Activated CD4-positive, alpha-beta memory T cell treated with anti-CD3 and anti-CD28 coated beads for 36 hours (primary cell): ENCODE measurements around the gene BUB1B. TPM values are rescaled to one million over a fixed set of nuclear protein-coding genes. Genes with fewer than 3 reads are reported as not detected.

ENCODE experiments used
- CTCF ChIA-PET: fragments of 350-600 bp; sonication (Branson Sonifier 250); formaldehyde crosslinking; loops from one replicate; lab custom pipeline; 2021; ENCODE audit warnings: antibody characterized with exemption, inconsistent platforms; lab: Charles Lee
- POLR2A ChIA-PET: fragments of 350-600 bp; sonication (Branson Sonifier 250); formaldehyde crosslinking; loops from one replicate; lab custom pipeline; 2021; ENCODE audit warnings: antibody characterized with exemption; lab: Charles Lee
- DNase-seq: peaks from one replicate; pipeline ENCODE4 v3.0.0-alpha.2; 2020
- H3K27ac Mint-ChIP-seq: one replicate; pipeline ENCODE4 v1.8.0; 2021; ENCODE audit warnings: mixed read lengths
- H3K27me3 Mint-ChIP-seq: one replicate; pipeline ENCODE4 v1.8.0; 2021; ENCODE audit warnings: mixed read lengths
- H3K36me3 Mint-ChIP-seq: one replicate; pipeline ENCODE4 v1.8.0; 2021; ENCODE audit warnings: mixed read lengths
- H3K4me1 Mint-ChIP-seq: one replicate; pipeline ENCODE4 v1.8.0; 2021; ENCODE audit warnings: low read depth, mixed read lengths
- H3K4me3 Mint-ChIP-seq: one replicate; pipeline ENCODE4 v1.8.0; 2021; ENCODE audit warnings: mild to moderate bottlenecking, mixed read lengths
- H3K9me3 Mint-ChIP-seq: one replicate; pipeline ENCODE4 v1.8.0; 2021; ENCODE audit warnings: mixed read lengths
- intact Hi-C: fragments of 100-400 bp; cut with micrococcal nuclease; formaldehyde crosslinking; loops from one replicate; pipeline ENCODE4 v1.15.1; 2023
- total RNA-seq, 2 experiments: library from RNA; stranded (reverse); gene quantifications; one replicate each; pipeline ENCODE4 v1.2.3, GENCODE V29; 2021

Gene BUB1B
- total RNA-seq, 2 experiments from 2014 or later: 88.8 to 96.1 TPM

- no peaks in the 10 kb centered on the region for H3K36me3 Mint-ChIP-seq
- no peaks in the 10 kb centered on the region for H3K9me3 Mint-ChIP-seq
- peaks cover 3% of the 10 kb centered on the region for H3K4me1 Mint-ChIP-seq
- DNase-seq: no peak
- CTCF ChIA-PET: interaction anchor here (0.8 kb wide), 1 partner anchor 18 kb away, joined by 3 read pairs; no protein-coding TSS in a partner anchor
- peaks cover 14% of the 10 kb centered on the region for H3K27me3 Mint-ChIP-seq
- no peak overlapping the region for H3K4me3 Mint-ChIP-seq
- intact Hi-C loops: no loop called here
- no peak overlapping the region for H3K27ac Mint-ChIP-seq
- POLR2A ChIA-PET: no interaction called here
Observed at GRCh38 chr15:40234783-40235182, 73.9 kb downstream of the BUB1B start.

GRCh38 chr15:40235201-40235885, 74.5 kb downstream of the BUB1B start:
- Mint-ChIP-seq H3K4me1 (peaks cover 3% of the 10 kb centered on the region), H3K27me3 (peaks cover 19% of the 10 kb centered on the region), H3K4me3 (no peak overlapping the region), H3K27ac (no peak overlapping the region), H3K36me3 (no peaks in the 10 kb centered on the region), H3K9me3 (no peaks in the 10 kb centered on the region)
- no peak for DNase-seq
- POLR2A ChIA-PET: no interaction called here
- CTCF ChIA-PET: interaction anchor here (0.8 kb wide), 1 partner anchor 18 kb away, joined by 3 read pairs; no protein-coding TSS in a partner anchor
- intact Hi-C loops: no loop called here

GRCh38 chr15:40238532-40239403, 77.9 kb downstream of the BUB1B start, which contains the start of gene PAK6:
Gene PAK6 (plus strand): TSS chr15:40239063. CDS start chr15:40264786, 25,723 bp downstream.
- ChIA-PET POLR2A (interaction anchor here (1.0 kb wide), 1 partner anchor 22 kb away, joined by 3 read pairs; no protein-coding TSS in a partner anchor), CTCF (interaction anchor here (1.0 to 3.1 kb wide), 6 partner anchors 20 to 134 kb away, joined by 3 to 25 read pairs (median 5); partner anchors contain the start of gene ANKRD63)
- Mint-ChIP-seq H3K27me3 (peaks cover 21% of the 10 kb centered on the region), H3K4me3 (peak within 1 kb of the TSS; percentile 2), H3K4me1 (peaks cover 3% of the 10 kb centered on the region), H3K36me3 (no peaks in the 10 kb centered on the region), H3K27ac (no peak within 1 kb of the TSS), H3K9me3 (no peaks in the 10 kb centered on the region)
- DNase-seq: peak; percentile 63
- intact Hi-C loops: no loop called here

GRCh38 chr15:40239404-40239692, 78.5 kb downstream of the BUB1B start:
- CTCF ChIA-PET: interaction anchor here (1.0 to 3.1 kb wide), 5 partner anchors 21 to 135 kb away, joined by 3 to 25 read pairs (median 6); no protein-coding TSS in a partner anchor

GRCh38 chr15:40239693-40240618, 79.1 kb downstream of the BUB1B start:
- Mint-ChIP-seq H3K36me3 (no peaks in the 10 kb centered on the region), H3K4me1 (peaks cover 3% of the 10 kb centered on the region), H3K9me3 (no peaks in the 10 kb centered on the region), H3K4me3 (peak overlapping the region; percentile 2), H3K27ac (no peak overlapping the region), H3K27me3 (peaks cover 21% of the 10 kb centered on the region)
- intact Hi-C loops: no loop called here
- ChIA-PET CTCF (interaction anchor here (1.2 to 3.1 kb wide), 4 partner anchors 23 to 136 kb away, joined by 3 to 25 read pairs (median 10); no protein-coding TSS in a partner anchor), POLR2A (no interaction called here)
- no peak for DNase-seq

More at GRCh38 chr15:40239404-40239692, 78.5 kb downstream of the BUB1B start:
- no peak for DNase-seq
- peak overlapping the region; percentile 2 for H3K4me3 Mint-ChIP-seq
- H3K27ac Mint-ChIP-seq: no peak overlapping the region
- intact Hi-C loops: no loop called here
- peaks cover 21% of the 10 kb centered on the region for H3K27me3 Mint-ChIP-seq
- peaks cover 3% of the 10 kb centered on the region for H3K4me1 Mint-ChIP-seq
- POLR2A ChIA-PET: interaction anchor here (1.0 kb wide), 1 partner anchor 22 kb away, joined by 3 read pairs; no protein-coding TSS in a partner anchor
- no peaks in the 10 kb centered on the region for H3K9me3 Mint-ChIP-seq
- H3K36me3 Mint-ChIP-seq: no peaks in the 10 kb centered on the region

- intact Hi-C loops: no loop called here
- no peaks in the 10 kb centered on the region for H3K9me3 Mint-ChIP-seq
- ChIA-PET CTCF (interaction anchor here (1.0 kb wide), 1 partner anchor 23 kb away, joined by 3 read pairs; no protein-coding TSS in a partner anchor), POLR2A (no interaction called here)
- H3K27me3 Mint-ChIP-seq: peaks cover 21% of the 10 kb centered on the region
- no peaks in the 10 kb centered on the region for H3K36me3 Mint-ChIP-seq
- no peak overlapping the region for H3K27ac Mint-ChIP-seq
- no peak overlapping the region for H3K4me3 Mint-ChIP-seq
- no peak for DNase-seq
- peaks cover 3% of the 10 kb centered on the region for H3K4me1 Mint-ChIP-seq
Observed at GRCh38 chr15:40240619-40241221, 79.9 kb downstream of the BUB1B start.

GRCh38 chr15:40241269-40242212, 80.7 kb downstream of the BUB1B start:
- no peak for DNase-seq
- intact Hi-C loops: no loop called here
- H3K4me1 Mint-ChIP-seq: peaks cover 3% of the 10 kb centered on the region
- no peak overlapping the region for H3K27ac Mint-ChIP-seq
- CTCF ChIA-PET: interaction anchor here (1.0 kb wide), 1 partner anchor 24 kb away, joined by 3 read pairs; no protein-coding TSS in a partner anchor
- POLR2A ChIA-PET: no interaction called here
- H3K9me3 Mint-ChIP-seq: no peaks in the 10 kb centered on the region
- no peak overlapping the region for H3K4me3 Mint-ChIP-seq
- no peaks in the 10 kb centered on the region for H3K36me3 Mint-ChIP-seq
- H3K27me3 Mint-ChIP-seq: peaks cover 21% of the 10 kb centered on the region

- intact Hi-C loops: no loop called here
- peaks cover 3% of the 10 kb centered on the region for H3K4me1 Mint-ChIP-seq
- H3K9me3 Mint-ChIP-seq: no peaks in the 10 kb centered on the region
- H3K36me3 Mint-ChIP-seq: no peaks in the 10 kb centered on the region
- no peak overlapping the region for H3K27ac Mint-ChIP-seq
- no peak overlapping the region for H3K4me3 Mint-ChIP-seq
- no peak for DNase-seq
- ChIA-PET POLR2A (no interaction called here), CTCF (interaction anchor here (0.6 kb wide), 1 partner anchor 32 kb away, joined by 3 read pairs; no protein-coding TSS in a partner anchor)
- peaks cover 21% of the 10 kb centered on the region for H3K27me3 Mint-ChIP-seq
Observed at GRCh38 chr15:40242213-40242599, 81.3 kb downstream of the BUB1B start.

GRCh38 chr15:40242601-40243000, 81.7 kb downstream of the BUB1B start:
- H3K27me3 Mint-ChIP-seq: peaks cover 21% of the 10 kb centered on the region
- peak; percentile 6 for DNase-seq
- H3K36me3 Mint-ChIP-seq: no peaks in the 10 kb centered on the region
- intact Hi-C loops: no loop called here
- no peak overlapping the region for H3K27ac Mint-ChIP-seq
- H3K4me1 Mint-ChIP-seq: peaks cover 3% of the 10 kb centered on the region
- H3K9me3 Mint-ChIP-seq: no peaks in the 10 kb centered on the region
- CTCF ChIA-PET: interaction anchor here (0.6 kb wide), 2 partner anchors 31 to 138 kb away, joined by 3 read pairs; no protein-coding TSS in a partner anchor
- no peak overlapping the region for H3K4me3 Mint-ChIP-seq
- POLR2A ChIA-PET: no interaction called here

- Mint-ChIP-seq H3K36me3 (no peaks in the 10 kb centered on the region), H3K27ac (no peak overlapping the region), H3K9me3 (no peaks in the 10 kb centered on the region), H3K27me3 (peaks cover 14% of the 10 kb centered on the region), H3K4me3 (no peak overlapping the region), H3K4me1 (peaks cover 3% of the 10 kb centered on the region)
- CTCF ChIA-PET: interaction anchor here (0.6 kb wide), 1 partner anchor 139 kb away, joined by 3 read pairs; no protein-coding TSS in a partner anchor
- peak; percentile 5 for DNase-seq
- intact Hi-C loops: no loop called here
- POLR2A ChIA-PET: no interaction called here
Observed at GRCh38 chr15:40243126-40243810, 82.4 kb downstream of the BUB1B start.
